GM12878 (cell line): ENCODE data around the gene FADS3. TPM values are rescaled to one million over a fixed set of nuclear protein-coding genes. Genes with fewer than 3 reads are reported as not detected.

ENCODE experiments used
- ATAC-seq: fragments of 200-7000 bp; cut with Tn5 transposase; 3 replicates; pipeline ENCODE4 v1.9.1; 2020; ENCODE audit warnings: mild to moderate bottlenecking, moderate library complexity
- BruUV-seq: library from RNA; stranded (reverse); fragments of 400-500 nt; replicated peaks from 2 replicates; lab custom pipeline; 2021; lab: Mats Ljungman, UMichigan
- CTCF ChIA-PET: fragments of 300-600 bp; sonication (Branson Sonifier 250); formaldehyde crosslinking; extraction: SDS; loops from one replicate; lab custom pipeline; 2021; ENCODE audit warnings: inconsistent platforms; lab: Yijun Ruan, JAX
- POLR2A ChIA-PET: fragments of 350-600 bp; formaldehyde crosslinking; extraction: SDS; loops from one replicate; lab custom pipeline; 2021; ENCODE audit warnings: inconsistent platforms; lab: Charles Lee
- RAD21 ChIA-PET: fragments of 300-600 bp; sonication (Branson Sonifier 250); formaldehyde crosslinking; loops from one replicate; lab custom pipeline; 2023; ENCODE audit warnings: antibody characterized with exemption; ENCODE audit not compliant: unreplicated experiment; lab: Charles Lee
- SMC1A ChIA-PET: fragments of 300-600 bp; sonication (Branson Sonifier 250); formaldehyde crosslinking; loops from one replicate; lab custom pipeline; 2023; ENCODE audit not compliant: unreplicated experiment, uncharacterized antibody; lab: Charles Lee
- DNase-seq: peaks from one replicate; pipeline ENCODE4 v3.0.0-alpha.2; 2011; ENCODE audit warnings: low read depth, low spot score
- FAIRE-seq: peaks from 3 replicates; lab custom pipeline; 2011; peaks lifted over from hg19 to GRCh38; lab: Jason Lieb, UNC
- H2AFZ ChIP-seq: 2 replicates; pipeline ENCODE4 v1.6.0; 2011; ENCODE audit warnings: low read depth, low read length, control low read depth; ENCODE audit not compliant: control insufficient read depth
- H3K27ac ChIP-seq: 2 replicates; pipeline ENCODE4 v1.5.1; 2011; ENCODE audit warnings: control low read depth; ENCODE audit not compliant: control insufficient read depth, insufficient read depth
- H3K27me3 ChIP-seq, 2 experiments: replicated peaks in 1 of 2; 2 replicates each; pipeline versions ENCODE4 v1.6.0 to v1.6.1; 2011; ENCODE audit warnings: low read length in 1 of 2; ENCODE audit not compliant: control insufficient read depth in 2 of 2, insufficient read depth in 2 of 2
- H3K36me3 ChIP-seq, 2 experiments: 2 replicates each; pipeline ENCODE4 v1.5.1; 2011; ENCODE audit warnings: low read length in 1 of 2; ENCODE audit not compliant: control insufficient read depth in 2 of 2, insufficient read depth in 2 of 2
- H3K4me1 ChIP-seq: 2 replicates; pipeline ENCODE4 v1.6.1; 2011; ENCODE audit warnings: mild to moderate bottlenecking, low read length, moderate library complexity, mixed read lengths; ENCODE audit not compliant: control insufficient read depth, insufficient read depth
- H3K4me2 ChIP-seq: 2 replicates; pipeline ENCODE4 v1.6.0; 2011; ENCODE audit warnings: control low read depth; ENCODE audit not compliant: control insufficient read depth, insufficient read depth
- H3K4me3 ChIP-seq: fragments of 200-600 bp; sonication (generic); 2 replicates; pipeline ENCODE4 v1.5.1; 2016
- H3K79me2 ChIP-seq: 2 replicates; pipeline ENCODE4 v1.6.0; 2011; ENCODE audit warnings: low read length; ENCODE audit not compliant: control insufficient read depth, insufficient read depth
- H3K9ac ChIP-seq: 2 replicates; pipeline ENCODE4 v1.8.0; 2011; ENCODE audit warnings: low read length, control low read depth, mixed read lengths; ENCODE audit not compliant: control insufficient read depth, insufficient read depth
- H3K9me3 ChIP-seq: replicated peaks from 3 replicates; pipeline ENCODE4 v1.5.1; 2011; ENCODE audit warnings: mild to moderate bottlenecking, low read length; ENCODE audit not compliant: control insufficient read depth, insufficient read depth
- H4K20me1 ChIP-seq: 2 replicates; pipeline ENCODE4 v1.6.0; 2011; ENCODE audit not compliant: control insufficient read depth, insufficient read depth
- E4F1 ChIP-seq: fragments of 450-650 bp; IDR thresholded peaks from 2 replicates; pipeline ENCODE4 v1.6.1; 2018; ENCODE audit warnings: borderline replicate concordance, mild to moderate bottlenecking; ENCODE audit not compliant: partially characterized antibody
- IKZF2 ChIP-seq, 2 experiments: fragments of 450-650 bp; IDR thresholded peaks; 2 replicates each; pipeline ENCODE4 v1.6.1; 2017; ENCODE audit warnings: mild to moderate bottlenecking in 2 of 2, moderate library complexity in 2 of 2
- RELA ChIP-seq: fragments of 450-650 bp; IDR thresholded peaks from 2 replicates; pipeline ENCODE4 v1.8.0; 2014; ENCODE audit warnings: borderline replicate concordance; ENCODE audit not compliant: partially characterized antibody
- RELB ChIP-seq: fragments of 450-650 bp; IDR thresholded peaks from 2 replicates; pipeline ENCODE4 v1.6.1; 2017; ENCODE audit warnings: low read depth, mild to moderate bottlenecking, moderate library complexity
- SIX5 ChIP-seq: IDR thresholded peaks from 2 replicates; pipeline ENCODE4 v1.6.1; 2011; ENCODE audit warnings: mild to moderate bottlenecking, low read depth, low read length, moderate library complexity; ENCODE audit not compliant: severe bottlenecking
- TAF1 ChIP-seq: IDR thresholded peaks from 2 replicates; pipeline ENCODE4 v1.6.1; 2011; ENCODE audit warnings: mild to moderate bottlenecking, low read depth, low read length, borderline replicate concordance
- ZBTB4 ChIP-seq: fragments of 450-650 bp; formaldehyde crosslinking; IDR thresholded peaks from 2 replicates; pipeline ENCODE4 v1.4.0; 2022; ENCODE audit warnings: mild to moderate bottlenecking, moderate library complexity
- WGBS: methylation state at CpG from one replicate; pipeline ENCODE4 v1.1.6; 2016; ENCODE audit warnings: low lambda C conversion rate; ENCODE audit not compliant: insufficient replicate concordance, insufficient coverage; ENCODE audit errors: missing lambda C conversion rate; 5-methylcytosine and 5-hydroxymethylcytosine counted together
- in situ Hi-C: fragments of 300-500 bp; cut with MboI; formaldehyde crosslinking; loops from 9 replicates; pipeline ENCODE4 v1.14.3; 2018; ENCODE audit warnings: mixed read lengths
- intact Hi-C: fragments of 100-400 bp; cut with micrococcal nuclease; formaldehyde crosslinking; loops from one replicate; pipeline ENCODE4 v1.14.2; 2022; ENCODE audit not compliant: unreplicated experiment
- polyA plus RNA-seq, 11 experiments: library from polyadenylated mRNA; depleted of rRNA in 4 of 11; unstranded in 6 of 11; stranded (reverse) in 5 of 11; fragments of >200 nt; fragmentation: Nextera tagmentation in 4 of 11; fragmentation: Illumina TruSeq in 1 of 11; extraction: Ambion mirVana in 4 of 11; extraction: Trizol in 1 of 11; gene quantifications; 1 replicate in 1 of 11; 2 replicates in 10 of 11; pipeline versions ENCODE4 v1.2.1 to v1.2.3, GENCODE V29; 2011 to 2016; ENCODE audit warnings: inconsistent platforms in 2 of 11, missing spikeins in 2 of 11, low read depth in 1 of 11
- total RNA-seq, 4 experiments: library from RNA; depleted of rRNA in 3 of 4; stranded (reverse); fragments of >200 nt in 3 of 4; fragmentation: Illumina TruSeq in 1 of 4; extraction: Trizol in 1 of 4; gene quantifications; 2 replicates each; pipeline versions ENCODE4 v1.2.1 to v1.2.3, GENCODE V29; 2013 to 2021

FADS3 gene
- total and polyA plus RNA-seq, 10 of the 15 experiments (the other 5 are each of a cell fraction or from before 2014, with no cell fraction given) = 0.23 to 8.1 (median 4.2) TPM

DNA sequence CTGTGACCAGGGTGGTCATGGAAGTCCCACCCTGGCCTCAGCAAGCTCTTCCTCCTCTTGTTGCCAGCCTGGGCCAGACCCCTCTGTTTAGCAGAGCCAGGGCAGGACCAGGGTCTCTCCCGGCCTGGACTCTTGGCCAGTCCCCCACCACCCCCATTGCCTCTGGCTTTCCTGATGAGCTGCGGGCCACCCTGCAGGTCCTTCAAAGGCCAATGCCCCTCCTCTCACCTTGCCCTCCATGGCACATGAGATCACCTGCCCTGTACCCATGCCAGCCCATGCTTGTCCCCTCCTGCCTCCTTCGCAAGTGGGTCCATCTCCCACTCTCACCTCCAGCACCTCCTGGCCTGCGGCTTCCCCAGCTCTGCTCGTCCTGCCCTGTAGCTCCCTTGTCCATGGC lies 52.8 kb downstream of the FADS3 start:
- no peak for DNase-seq
- ChIA-PET POLR2A (interaction anchor here (0.6 to 0.8 kb wide), 2 partner anchors 41 to 237 kb away, joined by 3 to 4 read pairs; no protein-coding TSS in a partner anchor), CTCF (interaction anchor here (1.1 to 1.5 kb wide), 2 partner anchors 41 to 270 kb away, joined by 3 read pairs; no protein-coding TSS in a partner anchor), SMC1A (interaction anchor here (0.5 to 1.1 kb wide), 2 partner anchors 24 to 254 kb away, joined by 3 read pairs; no protein-coding TSS in a partner anchor), RAD21 (interaction anchor here (1.6 kb wide), 1 partner anchor 23 kb away, joined by 3 read pairs; no protein-coding TSS in a partner anchor)
- in situ Hi-C loops (no loop called here), intact Hi-C loops (no loop called here)
- TF ChIP-seq RELA (no peak), E4F1 (no peak), TAF1 (no peak), RELB (no peak), SIX5 (no peak), IKZF2 (IDR thresholded peaks at IDR 0.05) (no peak), ZBTB4 (no peak)
- no peak overlapping the region for H3K27ac ChIP-seq
- H3K27me3 ChIP-seq = no peaks in the 10 kb centered on the region
- H3K4me3 ChIP-seq = no peak overlapping the region
- no TSS peak for BruUV-seq
- WGBS = over 99% methylated on average over 5 of the region's 5 CpGs
- H2AFZ ChIP-seq = no peak overlapping the region
- H3K4me1 ChIP-seq = peaks cover 20% of the 10 kb centered on the region
- H3K9me3 ChIP-seq = no peaks in the 10 kb centered on the region
- no peak for FAIRE-seq
- no peaks in the 10 kb centered on the region for H4K20me1 ChIP-seq
- no peak overlapping the region for H3K9ac ChIP-seq
- H3K4me2 ChIP-seq = no peak overlapping the region
- H3K79me2 ChIP-seq = peaks cover 36% of the 10 kb centered on the region
- H3K36me3 ChIP-seq = peaks cover 29 to 41% of the 10 kb centered on the region in 2 experiments
- ATAC-seq = no peak
